Superior temporal gyrus (tissue), 1 donor: ENCODE results near the gene GLP1R.

ENCODE experiments used
- DNase-seq: peaks from one replicate; pipeline ENCODE4 v3.0.0-alpha.2; 2016; ENCODE audit errors: extremely low spot score

Gene GLP1R

DNA sequence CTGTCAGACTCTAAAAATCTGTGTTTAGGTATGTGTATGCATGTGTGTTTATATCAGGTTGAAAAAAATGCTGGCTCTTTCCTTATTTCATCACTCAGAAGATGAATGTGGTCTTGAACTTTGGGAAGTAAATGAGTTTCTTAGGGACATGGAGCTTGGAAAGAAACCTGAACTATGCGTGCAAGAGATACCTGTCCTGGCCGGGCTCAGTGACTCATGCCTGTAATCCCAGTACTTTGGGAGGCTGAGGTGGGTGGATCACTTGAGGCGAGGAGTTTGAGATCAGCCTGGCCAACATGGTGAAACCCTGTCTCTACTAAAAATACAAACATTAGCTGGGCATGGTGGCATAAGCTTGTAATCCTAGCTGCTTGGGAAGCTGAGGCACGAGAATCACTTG, 4.4 kb upstream of the GLP1R start:
- DNase-seq: no peak

GRCh38 chr6:39047434-39048327, 900 bp upstream of the GLP1R start:
- DNase-seq: no peak

GRCh38 chr6:39049575-39050283, 1.1 kb downstream of the GLP1R start:
- no peak for DNase-seq

- DNase-seq: no peak
Observed at GRCh38 chr6:39050453-39051112, 2.0 kb downstream of the GLP1R start.

- no peak for DNase-seq
Observed at GRCh38 chr6:39051399-39052122, 3.0 kb downstream of the GLP1R start.

GRCh38 chr6:39053016-39053624, 4.5 kb downstream of the GLP1R start:
- DNase-seq: no peak

DNA sequence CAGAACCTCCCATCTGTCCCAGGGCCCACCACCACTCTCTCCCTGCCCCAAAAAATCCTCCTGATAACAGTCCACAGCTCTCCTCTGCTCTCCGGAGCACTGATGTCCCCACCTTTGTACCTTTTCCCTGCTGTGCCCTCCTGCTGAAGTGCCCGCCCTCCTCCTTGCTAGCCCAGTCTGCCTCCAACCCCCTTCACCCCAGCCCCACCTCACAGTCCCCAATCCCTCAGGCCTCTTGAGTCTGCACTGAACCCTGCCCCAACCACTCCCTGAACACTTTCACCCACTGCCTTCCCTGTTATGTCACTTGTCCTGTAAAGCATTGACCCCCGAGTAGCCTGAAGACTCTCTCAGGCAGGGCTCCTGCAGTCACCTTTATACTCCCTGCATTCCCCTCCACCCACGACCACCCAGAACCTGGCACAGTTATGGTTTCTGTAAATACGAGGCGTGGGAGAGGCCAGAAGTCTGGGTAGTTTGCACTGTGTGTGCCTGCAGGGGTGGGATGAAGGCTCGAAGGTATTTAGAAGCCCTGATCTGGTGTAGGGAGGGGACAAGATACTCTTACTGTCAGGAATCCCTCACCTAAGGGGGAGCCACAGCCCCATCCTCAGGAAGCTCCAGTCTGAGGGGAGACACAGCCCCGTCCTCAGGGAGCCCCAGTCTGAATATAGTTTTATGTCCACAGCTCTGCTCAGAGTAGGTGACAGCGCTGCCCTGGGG, 5.4 kb downstream of the GLP1R start:
- no peak for DNase-seq

GRCh38 chr6:39054577-39055142, 6.1 kb downstream of the GLP1R start:
- no peak for DNase-seq

GRCh38 chr6:39055661-39056060, 7.1 kb downstream of the GLP1R start:
- no peak for DNase-seq

GRCh38 chr6:39056191-39056590, 7.6 kb downstream of the GLP1R start:
- no peak for DNase-seq

DNA sequence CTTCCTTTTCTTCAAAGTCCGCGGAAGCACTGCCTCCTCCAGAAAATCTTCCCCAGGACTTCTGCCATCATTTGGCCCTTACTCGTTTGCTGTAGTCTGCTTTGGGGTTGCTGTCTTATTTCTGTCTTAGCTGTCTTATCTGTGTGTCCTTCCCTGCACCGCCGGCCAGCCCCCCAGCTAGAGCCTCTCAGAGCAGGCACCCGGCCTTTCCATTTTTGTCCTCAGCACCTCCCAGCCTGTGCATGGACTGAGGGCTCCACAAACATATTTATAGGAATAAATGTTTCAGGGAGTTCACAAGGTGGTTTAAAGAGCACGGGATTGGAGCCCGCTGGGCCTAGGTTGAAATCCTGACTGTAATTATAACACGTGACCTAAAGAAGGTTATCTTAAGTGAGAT, 8.1 kb downstream of the GLP1R start:
- no peak for DNase-seq

DNA sequence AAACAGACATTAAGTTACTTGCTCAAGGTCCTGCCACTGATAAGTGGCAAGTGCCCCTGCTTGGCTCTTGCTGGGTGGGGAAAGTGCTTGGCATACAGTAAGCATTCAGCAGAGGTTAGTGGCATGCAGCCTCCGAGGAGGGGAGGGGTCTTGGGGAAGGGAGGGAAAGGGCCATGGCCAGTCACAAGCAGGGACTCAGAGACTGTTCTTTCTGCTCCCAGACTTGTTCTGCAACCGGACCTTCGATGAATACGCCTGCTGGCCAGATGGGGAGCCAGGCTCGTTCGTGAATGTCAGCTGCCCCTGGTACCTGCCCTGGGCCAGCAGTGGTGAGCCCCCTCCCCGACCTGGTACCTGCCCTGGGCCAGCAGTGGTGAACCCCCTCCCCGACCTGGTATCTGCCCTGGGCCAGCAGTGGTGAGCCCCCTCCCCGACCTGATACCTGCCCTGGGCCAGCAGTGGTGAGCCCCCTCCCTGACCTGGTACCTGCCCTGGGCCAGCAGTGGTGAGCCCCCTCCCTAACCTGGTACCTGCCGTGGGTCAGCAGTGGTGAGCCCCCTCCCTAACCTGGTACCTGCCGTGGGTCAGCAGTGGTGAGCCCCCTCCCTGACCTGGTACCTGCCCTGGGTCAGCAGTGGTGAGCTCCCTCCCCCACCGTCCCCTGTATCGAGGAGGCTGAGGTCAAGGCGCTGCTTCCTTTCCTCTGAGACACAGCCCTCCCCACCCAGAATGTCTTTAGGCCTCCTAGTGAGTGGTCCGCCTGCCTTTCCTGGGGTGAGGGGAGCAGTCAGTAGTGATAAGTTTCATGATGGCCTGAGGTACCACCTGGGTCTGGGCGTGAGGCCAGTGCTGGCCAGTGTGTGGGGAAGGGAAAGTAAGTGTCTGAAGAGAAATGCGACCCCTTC, 8.9 kb downstream of the GLP1R start:
- DNase-seq: no peak

- DNase-seq: no peak
Observed at GRCh38 chr6:39058471-39059147, 10.0 kb downstream of the GLP1R start.

DNA sequence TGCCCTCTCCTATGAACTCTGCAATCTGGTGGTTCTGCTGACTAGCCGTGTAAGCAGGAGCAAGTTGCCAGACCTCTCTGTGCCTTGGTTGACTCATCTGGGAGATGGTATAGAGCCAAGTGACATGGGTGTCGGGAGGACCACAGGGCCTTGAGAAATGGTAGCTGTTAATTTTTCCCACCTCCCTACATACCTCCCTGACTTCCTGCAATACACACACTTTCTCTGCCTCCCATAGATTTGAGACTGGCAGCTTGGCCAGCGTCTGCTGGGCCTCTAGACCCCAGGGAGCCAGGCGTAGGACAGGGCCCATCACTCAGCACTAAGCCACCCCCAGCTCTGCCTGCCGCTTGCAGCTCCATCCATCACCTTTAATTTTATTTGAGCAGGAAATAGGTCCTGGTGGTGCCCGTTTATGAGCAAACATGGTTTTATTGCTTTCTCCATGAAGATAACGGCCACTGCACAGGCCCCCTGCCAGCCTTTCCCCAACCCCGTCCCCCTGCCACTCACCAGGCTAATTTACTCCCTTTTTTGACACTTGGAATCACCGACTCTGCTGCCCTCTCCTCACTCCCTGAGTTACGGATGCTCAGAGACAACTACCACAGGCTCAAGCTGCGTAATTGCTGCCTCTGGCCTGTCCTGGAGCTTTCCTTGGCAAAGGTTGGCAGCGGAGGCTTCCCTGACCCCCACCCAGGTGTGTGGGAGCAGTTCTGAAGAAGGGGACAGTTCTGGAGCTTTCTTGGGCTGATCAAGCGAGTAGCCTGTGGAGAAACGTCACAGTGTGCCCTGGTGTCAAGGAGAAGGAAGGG, 11.1 kb downstream of the GLP1R start:
- no peak for DNase-seq

GRCh38 chr6:39060467-39061160, 12.0 kb downstream of the GLP1R start:
- DNase-seq: no peak

- DNase-seq: no peak
Observed at GRCh38 chr6:39061182-39061581, 12.6 kb downstream of the GLP1R start.

DNA sequence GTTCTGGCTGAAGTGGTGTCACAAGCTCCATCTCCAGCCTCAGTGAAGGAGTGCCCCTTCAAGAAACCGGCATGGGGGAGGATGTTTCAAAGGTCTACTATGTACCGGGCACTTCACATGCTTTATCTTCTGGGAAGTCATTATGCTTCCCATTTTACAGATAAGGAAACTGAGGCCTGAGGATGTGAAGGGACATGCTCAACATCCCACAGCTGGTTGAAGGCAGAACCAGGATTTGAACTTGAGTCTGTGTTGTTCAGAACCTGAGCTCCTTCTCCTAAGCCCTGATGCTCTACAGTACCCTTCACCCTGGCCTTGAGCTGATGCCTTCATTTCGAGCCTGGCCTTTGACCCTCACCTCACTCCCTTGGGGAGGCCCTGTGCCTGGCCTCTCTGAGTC, 13.0 kb downstream of the GLP1R start:
- DNase-seq: no peak
